Immature natural killer cell (primary cell): ENCODE measurements around the gene GSK3A. TPM values are rescaled to one million over a fixed set of nuclear protein-coding genes. Genes with fewer than 3 reads are reported as not detected.

Experiments
- DNase-seq, 3 donors: peaks; one replicate each; pipeline ENCODE4 v3.0.0; 2022; ENCODE audit warnings: mixed read lengths in 1 of 3
- H3K27ac Mint-ChIP-seq, 6 donors: one replicate each; pipeline ENCODE4 v1.8.0; 2020; ENCODE audit warnings: mixed read lengths in 6 of 6, mild to moderate bottlenecking in 5 of 6, inconsistent platforms in 4 of 6, moderate library complexity in 3 of 6
- H3K27me3 Mint-ChIP-seq, 3 donors: one replicate each; pipeline ENCODE4 v1.8.0; 2020 to 2021; ENCODE audit warnings: low read depth in 3 of 3, mild to moderate bottlenecking in 3 of 3, mixed read lengths in 3 of 3, moderate library complexity in 3 of 3, inconsistent platforms in 1 of 3
- H3K36me3 Mint-ChIP-seq, 3 donors: one replicate each; pipeline ENCODE4 v1.8.0; 2020; ENCODE audit warnings: mixed read lengths in 3 of 3, inconsistent platforms in 2 of 3, mild to moderate bottlenecking in 2 of 3
- H3K4me1 Mint-ChIP-seq, 2 donors: one replicate each; pipeline ENCODE4 v1.8.0; 2020; ENCODE audit warnings: inconsistent platforms in 2 of 2, mild to moderate bottlenecking in 2 of 2, mixed read lengths in 2 of 2, moderate library complexity in 1 of 2
- H3K4me3 Mint-ChIP-seq, 5 donors: one replicate each; pipeline ENCODE4 v1.8.0; 2020; ENCODE audit warnings: mild to moderate bottlenecking in 5 of 5, mixed read lengths in 5 of 5, inconsistent platforms in 3 of 5, moderate library complexity in 3 of 5
- H3K9me3 Mint-ChIP-seq, 6 donors: one replicate each; pipeline ENCODE4 v1.8.0; 2020; ENCODE audit warnings: mild to moderate bottlenecking in 6 of 6, mixed read lengths in 6 of 6, inconsistent platforms in 4 of 6, moderate library complexity in 3 of 6
- polyA plus RNA-seq, 3 donors: library from polyadenylated mRNA; unstranded; fragments of 300-500 nt; fragmentation: Illumina TruSeq; gene quantifications; one replicate each; pipeline ENCODE4 v1.2.3, GENCODE V29; 2021

GSK3A gene
- polyA plus RNA-seq, 3 donors from 2014 or later, result 14.2 to 28.3 (median 22.3) TPM

- H3K4me1 Mint-ChIP-seq, result peaks cover 34 to 35% of the 10 kb centered on the region in 2 donors
- no peak for DNase-seq
- H3K36me3 Mint-ChIP-seq, result peaks cover 0 to 13% (median 8%) of the 10 kb centered on the region in 3 donors
- H3K27me3 Mint-ChIP-seq, result peaks cover 6 to 8% (median 8%) of the 10 kb centered on the region in 3 donors
- no peaks in the 10 kb centered on the region for H3K9me3 Mint-ChIP-seq
- peak overlapping the region; percentile 17 to 96 (median 58) for H3K27ac Mint-ChIP-seq
- peak overlapping the region in 1 of 5 donors; percentile 46 for H3K4me3 Mint-ChIP-seq
Observed at GRCh38 chr19:42277821-42278451, 35.5 kb upstream of the GSK3A start.

GRCh38 chr19:42276821-42277220 lies 34.4 kb upstream of the GSK3A start:
- peak overlapping the region in 1 of 6 donors; percentile 34 for H3K27ac Mint-ChIP-seq
- H3K36me3 Mint-ChIP-seq, result peaks cover 0 to 13% (median 8%) of the 10 kb centered on the region in 3 donors
- peaks cover 5 to 6% (median 6%) of the 10 kb centered on the region in 3 donors for H3K27me3 Mint-ChIP-seq
- no peak for DNase-seq
- peaks cover 34 to 35% of the 10 kb centered on the region in 2 donors for H3K4me1 Mint-ChIP-seq
- H3K9me3 Mint-ChIP-seq, result no peaks in the 10 kb centered on the region
- H3K4me3 Mint-ChIP-seq, result no peak overlapping the region

- Mint-ChIP-seq H3K27me3 (peaks cover 5 to 7% (median 6%) of the 10 kb centered on the region in 3 donors), H3K36me3 (peaks cover 0 to 13% (median 8%) of the 10 kb centered on the region in 3 donors), H3K4me1 (peaks cover 35 to 37% of the 10 kb centered on the region in 2 donors), H3K27ac (peak overlapping the region in 4 of 6 donors; percentile 58 to 70 (median 64)), H3K4me3 (peak overlapping the region in 1 of 5 donors; percentile 41), H3K9me3 (no peaks in the 10 kb centered on the region)
- DNase-seq, result no peak
Observed at GRCh38 chr19:42276284-42276683, 33.9 kb upstream of the GSK3A start.

GRCh38 chr19:42275517-42275916 lies 33.1 kb upstream of the GSK3A start:
- peaks cover 5 to 8% (median 7%) of the 10 kb centered on the region in 3 donors for H3K27me3 Mint-ChIP-seq
- peaks cover 35 to 42% of the 10 kb centered on the region in 2 donors for H3K4me1 Mint-ChIP-seq
- H3K36me3 Mint-ChIP-seq, result peaks cover 0 to 13% (median 8%) of the 10 kb centered on the region in 3 donors
- H3K9me3 Mint-ChIP-seq, result no peaks in the 10 kb centered on the region
- H3K4me3 Mint-ChIP-seq, result no peak overlapping the region
- no peak for DNase-seq
- no peak overlapping the region for H3K27ac Mint-ChIP-seq

GRCh38 chr19:42275103-42275502 lies 32.7 kb upstream of the GSK3A start:
- peaks cover 5 to 9% (median 7%) of the 10 kb centered on the region in 3 donors for H3K27me3 Mint-ChIP-seq
- no peak for DNase-seq
- no peak overlapping the region for H3K27ac Mint-ChIP-seq
- peaks cover 35 to 46% of the 10 kb centered on the region in 2 donors for H3K4me1 Mint-ChIP-seq
- no peak overlapping the region for H3K4me3 Mint-ChIP-seq
- peaks cover 0 to 13% (median 8%) of the 10 kb centered on the region in 3 donors for H3K36me3 Mint-ChIP-seq
- H3K9me3 Mint-ChIP-seq, result no peaks in the 10 kb centered on the region

- H3K4me1 Mint-ChIP-seq, result peaks cover 28 to 47% of the 10 kb centered on the region in 2 donors
- no peaks in the 10 kb centered on the region for H3K9me3 Mint-ChIP-seq
- H3K27me3 Mint-ChIP-seq, result peaks cover 3 to 11% (median 5%) of the 10 kb centered on the region in 3 donors
- H3K27ac Mint-ChIP-seq, result peak overlapping the region in 1 of 6 donors; percentile 13
- peaks cover 0 to 13% (median 4%) of the 10 kb centered on the region in 3 donors for H3K36me3 Mint-ChIP-seq
- DNase-seq, result no peak
- H3K4me3 Mint-ChIP-seq, result no peak overlapping the region
Observed at GRCh38 chr19:42274065-42274682, 31.8 kb upstream of the GSK3A start.

- Mint-ChIP-seq H3K9me3 (no peaks in the 10 kb centered on the region), H3K4me1 (peaks cover 22 to 41% of the 10 kb centered on the region in 2 donors), H3K27me3 (peaks cover 3 to 11% (median 5%) of the 10 kb centered on the region in 3 donors), H3K27ac (peak overlapping the region in 1 of 6 donors; percentile 46), H3K36me3 (peaks cover 0 to 13% (median 4%) of the 10 kb centered on the region in 3 donors), H3K4me3 (no peak overlapping the region)
- no peak for DNase-seq
Observed at GRCh38 chr19:42273407-42274064, 31.1 kb upstream of the GSK3A start.

- Mint-ChIP-seq H3K4me3 (no peak overlapping the region), H3K4me1 (peaks cover 17 to 36% of the 10 kb centered on the region in 2 donors), H3K9me3 (no peaks in the 10 kb centered on the region), H3K36me3 (peaks cover 0 to 13% (median 4%) of the 10 kb centered on the region in 3 donors), H3K27me3 (peaks cover 3 to 11% (median 5%) of the 10 kb centered on the region in 3 donors), H3K27ac (no peak overlapping the region)
- DNase-seq, result no peak
Observed at GRCh38 chr19:42272989-42273406, 30.6 kb upstream of the GSK3A start.

GRCh38 chr19:42272535-42272897 lies 30.1 kb upstream of the GSK3A start:
- H3K4me1 Mint-ChIP-seq, result peaks cover 16 to 36% of the 10 kb centered on the region in 2 donors
- no peak overlapping the region for H3K27ac Mint-ChIP-seq
- DNase-seq, result no peak
- H3K4me3 Mint-ChIP-seq, result no peak overlapping the region
- peaks cover 0 to 13% (median 4%) of the 10 kb centered on the region in 3 donors for H3K36me3 Mint-ChIP-seq
- H3K9me3 Mint-ChIP-seq, result no peaks in the 10 kb centered on the region
- peaks cover 3 to 11% (median 5%) of the 10 kb centered on the region in 3 donors for H3K27me3 Mint-ChIP-seq

GRCh38 chr19:42271861-42272534 lies 29.6 kb upstream of the GSK3A start:
- DNase-seq, result no peak
- Mint-ChIP-seq H3K4me1 (peaks cover 16 to 36% of the 10 kb centered on the region in 2 donors), H3K4me3 (no peak overlapping the region), H3K9me3 (no peaks in the 10 kb centered on the region), H3K27ac (peak overlapping the region in 1 of 6 donors; percentile 71), H3K27me3 (peaks cover 3 to 11% (median 5%) of the 10 kb centered on the region in 3 donors), H3K36me3 (peaks cover 0 to 13% (median 4%) of the 10 kb centered on the region in 3 donors)

GRCh38 chr19:42271045-42271419 lies 28.6 kb upstream of the GSK3A start:
- peaks cover 3 to 12% (median 5%) of the 10 kb centered on the region in 3 donors for H3K27me3 Mint-ChIP-seq
- DNase-seq, result no peak
- no peaks in the 10 kb centered on the region for H3K9me3 Mint-ChIP-seq
- H3K36me3 Mint-ChIP-seq, result peaks cover 0 to 11% (median 2%) of the 10 kb centered on the region in 3 donors
- peak overlapping the region in 4 of 5 donors; percentile 60 to 67 (median 63) for H3K4me3 Mint-ChIP-seq
- H3K27ac Mint-ChIP-seq, result peak overlapping the region in 4 of 6 donors; percentile 87 to 97 (median 90)
- H3K4me1 Mint-ChIP-seq, result peaks cover 12 to 32% of the 10 kb centered on the region in 2 donors

GRCh38 chr19:42270346-42271044 lies 28.1 kb upstream of the GSK3A start:
- Mint-ChIP-seq H3K27me3 (peaks cover 3 to 12% (median 5%) of the 10 kb centered on the region in 3 donors), H3K4me1 (peaks cover 8 to 28% of the 10 kb centered on the region in 2 donors), H3K27ac (peak overlapping the region in 2 of 6 donors; percentile 97 to 99), H3K9me3 (no peaks in the 10 kb centered on the region), H3K36me3 (peaks cover 0 to 8% (median 0%) of the 10 kb centered on the region in 3 donors), H3K4me3 (peak overlapping the region in 2 of 5 donors; percentile 90 to 95)
- DNase-seq, result peak; percentile 66 to 71 (median 68)
